ENCODE results near the gene NCDN.

Gene NCDN

GRCh38 chr1:35539824-35540261 is 17.8 kb upstream of the NCDN start:
- Histone ChIP-seq H3K4me2 (peak overlapping the region; percentile 37; the same call in 1 of the 2 replicates), H3K4me1 (ENCODE audit: low read depth, poor library complexity, severe bottlenecking) (peaks cover 31% of the 10 kb centered on the region), H3K4me3 (IDR thresholded peaks at IDR 0.05; ENCODE audit: insufficient read depth, low read depth, low read length) (no peak overlapping the region), H3K36me3 (ENCODE audit: insufficient read depth) (no peaks in the 10 kb centered on the region), H3K27me3 (ENCODE audit: insufficient read depth, low read depth) (no peaks in the 10 kb centered on the region), H4K20me1 (ENCODE audit: insufficient read depth) (no peaks in the 10 kb centered on the region), H3K27ac (peak overlapping the region; percentile 46; the same call in 1 of the 2 replicates), H2AFZ (ENCODE audit: low read depth) (no peak overlapping the region), H3K9ac (peak overlapping the region; percentile 3; the same call in 1 of the 2 replicates), H3K79me2 (ENCODE audit: insufficient read depth, low read depth) (no peaks in the 10 kb centered on the region; the same call in 1 of the 2 replicates)
- TF ChIP-seq, protein P1, sequence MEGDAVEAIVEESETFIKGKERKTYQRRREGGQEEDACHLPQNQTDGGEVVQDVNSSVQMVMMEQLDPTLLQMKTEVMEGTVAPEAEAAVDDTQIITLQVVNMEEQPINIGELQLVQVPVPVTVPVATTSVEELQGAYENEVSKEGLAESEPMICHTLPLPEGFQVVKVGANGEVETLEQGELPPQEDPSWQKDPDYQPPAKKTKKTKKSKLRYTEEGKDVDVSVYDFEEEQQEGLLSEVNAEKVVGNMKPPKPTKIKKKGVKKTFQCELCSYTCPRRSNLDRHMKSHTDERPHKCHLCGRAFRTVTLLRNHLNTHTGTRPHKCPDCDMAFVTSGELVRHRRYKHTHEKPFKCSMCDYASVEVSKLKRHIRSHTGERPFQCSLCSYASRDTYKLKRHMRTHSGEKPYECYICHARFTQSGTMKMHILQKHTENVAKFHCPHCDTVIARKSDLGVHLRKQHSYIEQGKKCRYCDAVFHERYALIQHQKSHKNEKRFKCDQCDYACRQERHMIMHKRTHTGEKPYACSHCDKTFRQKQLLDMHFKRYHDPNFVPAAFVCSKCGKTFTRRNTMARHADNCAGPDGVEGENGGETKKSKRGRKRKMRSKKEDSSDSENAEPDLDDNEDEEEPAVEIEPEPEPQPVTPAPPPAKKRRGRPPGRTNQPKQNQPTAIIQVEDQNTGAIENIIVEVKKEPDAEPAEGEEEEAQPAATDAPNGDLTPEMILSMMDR (conservative IDR thresholded peaks at IDR 0.05; ENCODE audit: low read depth, low read length) = no peak

DNA sequence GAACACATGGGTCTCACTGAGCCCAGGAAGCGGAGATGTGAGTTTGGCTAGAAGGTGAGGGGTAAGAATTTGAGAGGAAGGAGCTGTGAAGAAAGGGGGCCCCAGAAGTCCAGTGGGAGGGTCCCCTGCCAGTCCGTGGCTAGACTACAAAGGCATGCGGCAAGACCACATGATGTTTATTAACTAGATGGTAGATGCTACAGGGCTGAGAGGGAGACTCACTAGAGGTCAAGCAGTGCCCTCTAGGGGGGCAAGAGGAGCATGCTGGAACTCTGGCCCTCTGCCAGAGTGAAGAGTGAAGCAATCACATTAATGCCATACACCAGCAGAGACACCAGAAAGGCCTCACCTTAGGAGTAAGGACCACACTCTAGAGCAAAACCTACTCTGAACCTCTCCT is 12.6 kb upstream of the NCDN start:
- no peak overlapping the region for H2AFZ ChIP-seq (ENCODE audit: low read depth)
- no peak overlapping the region for H3K27ac ChIP-seq
- TF ChIP-seq, protein P1 (conservative IDR thresholded peaks at IDR 0.05; ENCODE audit: low read depth, low read length) = peak; percentile 53
- no peaks in the 10 kb centered on the region for H3K27me3 ChIP-seq (ENCODE audit: insufficient read depth, low read depth)
- no peak overlapping the region for H3K9ac ChIP-seq
- no peaks in the 10 kb centered on the region for H3K79me2 ChIP-seq (ENCODE audit: insufficient read depth, low read depth)
- no peaks in the 10 kb centered on the region for H4K20me1 ChIP-seq (ENCODE audit: insufficient read depth)
- peaks cover 14% of the 10 kb centered on the region for H3K4me1 ChIP-seq (ENCODE audit: low read depth, poor library complexity, severe bottlenecking)
- no peak overlapping the region for H3K4me2 ChIP-seq
- H3K4me3 ChIP-seq (IDR thresholded peaks at IDR 0.05; ENCODE audit: insufficient read depth, low read depth, low read length) = no peak overlapping the region
- H3K36me3 ChIP-seq (ENCODE audit: insufficient read depth) = no peaks in the 10 kb centered on the region; the same call in 1 of the 2 replicates

DNA sequence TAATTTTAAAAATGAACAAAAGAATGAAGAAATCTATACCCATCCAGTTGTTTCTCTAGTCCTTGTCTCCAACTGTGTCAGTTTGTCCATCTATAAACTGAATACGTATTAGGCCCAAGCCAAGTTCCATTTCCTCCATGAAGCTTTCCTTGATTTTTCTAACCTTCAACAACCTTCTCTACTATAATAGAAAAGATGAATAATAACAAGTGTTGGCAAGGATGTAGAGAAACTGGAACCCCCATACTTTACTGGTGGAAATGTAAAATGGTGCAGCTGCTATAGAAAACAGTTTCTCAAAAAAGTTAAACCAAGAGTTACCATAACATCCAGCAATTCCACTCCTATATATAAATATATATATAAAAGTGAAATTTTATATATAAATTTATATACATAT is 11.0 kb upstream of the NCDN start:
- TF ChIP-seq, protein P1 (conservative IDR thresholded peaks at IDR 0.05; ENCODE audit: low read depth, low read length) = no peak
- H2AFZ ChIP-seq (ENCODE audit: low read depth) = no peak overlapping the region
- no peak overlapping the region for H3K4me3 ChIP-seq (IDR thresholded peaks at IDR 0.05; ENCODE audit: insufficient read depth, low read depth, low read length)
- H3K27ac ChIP-seq = no peak overlapping the region
- no peaks in the 10 kb centered on the region for H4K20me1 ChIP-seq (ENCODE audit: insufficient read depth)
- H3K4me2 ChIP-seq = no peak overlapping the region
- no peaks in the 10 kb centered on the region for H3K27me3 ChIP-seq (ENCODE audit: insufficient read depth, low read depth)
- no peaks in the 10 kb centered on the region; the same call in 1 of the 2 replicates for H3K36me3 ChIP-seq (ENCODE audit: insufficient read depth)
- H3K4me1 ChIP-seq (ENCODE audit: low read depth, poor library complexity, severe bottlenecking) = peaks cover 8% of the 10 kb centered on the region
- no peaks in the 10 kb centered on the region for H3K79me2 ChIP-seq (ENCODE audit: insufficient read depth, low read depth)
- H3K9ac ChIP-seq = no peak overlapping the region

GRCh38 chr1:35553851-35554250 is 3.7 kb upstream of the NCDN start:
- Histone ChIP-seq H3K4me3 (IDR thresholded peaks at IDR 0.05; ENCODE audit: insufficient read depth, low read depth, low read length) (no peak overlapping the region), H3K4me2 (no peak overlapping the region), H3K79me2 (ENCODE audit: insufficient read depth, low read depth) (peaks cover 26% of the 10 kb centered on the region; the same call in 1 of the 2 replicates), H3K4me1 (ENCODE audit: low read depth, poor library complexity, severe bottlenecking) (peaks cover 12% of the 10 kb centered on the region), H3K27ac (no peak overlapping the region), H2AFZ (ENCODE audit: low read depth) (no peak overlapping the region), H3K9ac (no peak overlapping the region), H3K27me3 (ENCODE audit: insufficient read depth, low read depth) (no peaks in the 10 kb centered on the region), H3K36me3 (ENCODE audit: insufficient read depth) (no peaks in the 10 kb centered on the region), H4K20me1 (ENCODE audit: insufficient read depth) (no peaks in the 10 kb centered on the region)
- TF ChIP-seq, protein P1 (conservative IDR thresholded peaks at IDR 0.05; ENCODE audit: low read depth, low read length) = no peak

Data from KMS-11 (cell line).